ENCODE measurements around the gene CPNE5. TPM values are rescaled to one million over a fixed set of nuclear protein-coding genes. Genes with fewer than 3 reads are reported as not detected.

CPNE5 gene
- total RNA-seq, 3 donors from 2014 or later: 0.26 to 0.52 (median 0.28) TPM

DNA sequence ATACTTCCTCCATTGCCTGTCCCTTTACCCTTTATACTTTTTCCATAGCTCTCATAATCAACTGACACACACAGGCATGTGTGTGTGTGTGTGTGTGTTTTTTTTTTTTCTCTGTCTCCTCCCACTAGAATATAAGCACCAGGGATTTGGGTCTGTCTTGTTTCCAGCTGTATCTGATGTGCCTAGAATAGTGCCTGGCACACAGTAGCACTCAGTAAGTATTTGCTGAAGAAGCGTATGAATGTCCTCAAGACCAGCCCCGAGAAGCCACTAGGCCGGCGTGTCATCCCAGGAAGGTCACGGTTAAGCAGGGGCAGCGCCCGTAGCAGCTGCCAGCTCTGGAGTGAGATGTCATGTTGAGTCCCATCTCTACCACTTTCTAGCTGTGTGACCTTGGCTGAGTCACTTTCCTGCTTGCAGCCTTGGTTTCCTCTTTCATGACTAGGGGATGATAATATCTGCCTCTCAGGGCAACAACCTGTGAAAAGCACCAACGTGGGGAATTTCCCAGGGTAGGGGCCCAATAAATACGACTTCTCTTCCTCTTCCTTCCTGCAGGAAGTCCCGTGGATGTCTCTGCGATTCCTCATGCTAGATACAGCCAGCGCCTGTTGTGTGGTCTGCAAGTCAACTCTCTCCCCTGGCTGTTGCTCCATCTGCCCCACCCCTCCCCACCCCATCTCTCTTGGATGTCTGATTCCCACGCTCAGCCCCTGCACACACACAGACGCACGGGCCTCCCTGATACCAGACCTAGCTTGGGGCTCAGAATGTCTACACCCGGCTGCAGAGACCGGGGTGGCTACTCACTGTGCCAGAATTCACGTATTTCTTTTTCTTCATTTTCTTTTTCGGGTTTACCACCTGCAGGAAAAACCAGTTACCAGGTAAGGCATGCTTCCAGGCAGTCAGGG is 83.6 kb downstream of the CPNE5 start:
- peaks cover 70% of the 10 kb centered on the region for H3K4me1 Mint-ChIP-seq (ENCODE audit: low read depth)
- ATAC-seq (peak; percentile 94), DNase-seq (peak; percentile 58)
- H3K27me3 Mint-ChIP-seq (ENCODE audit: low read depth): no peaks in the 10 kb centered on the region
- no peaks in the 10 kb centered on the region for H3K9me3 Mint-ChIP-seq
- peak overlapping the region; percentile 72 for H3K4me3 Mint-ChIP-seq
- no peaks in the 10 kb centered on the region for H3K36me3 Mint-ChIP-seq (ENCODE audit: insufficient read depth)

- no peak overlapping the region for H3K4me3 Mint-ChIP-seq
These were observed 84.4 kb downstream of the CPNE5 start for GRCh38 chr6:36754582-36755434.

DNA sequence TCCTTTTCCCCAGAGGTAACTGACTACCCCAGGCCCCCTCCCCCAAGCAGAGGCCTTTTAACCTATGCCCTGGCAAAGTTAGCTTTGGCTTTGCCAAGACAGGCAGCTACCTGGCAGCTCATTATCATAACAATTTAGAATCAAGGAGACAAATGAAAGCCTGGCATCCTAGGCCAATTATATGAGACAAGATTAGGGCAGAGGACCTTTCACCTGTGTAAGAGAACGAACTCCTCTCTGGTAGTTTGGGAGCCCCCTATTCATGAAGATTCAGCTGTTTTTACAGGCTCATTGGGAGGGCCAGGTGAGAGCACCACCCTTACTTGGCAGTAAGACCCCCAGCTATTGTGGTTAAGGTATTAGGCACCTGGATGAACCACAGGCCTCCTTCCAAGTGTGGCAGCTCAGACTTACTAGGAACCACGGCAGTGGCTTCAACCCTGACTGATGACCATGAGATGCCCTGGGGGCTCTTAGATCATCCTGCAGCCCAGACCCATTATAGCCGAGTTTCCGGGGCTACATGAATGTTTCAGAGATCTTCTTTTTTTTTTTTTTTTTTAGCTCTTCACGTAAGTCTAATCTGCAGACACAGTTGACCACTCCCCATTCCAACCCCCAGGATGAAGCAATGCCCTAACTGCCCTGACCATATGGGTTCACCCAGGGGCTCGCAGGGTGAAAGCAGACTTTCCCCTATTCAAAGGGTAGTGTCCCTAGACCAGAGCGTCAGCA is 85.4 kb downstream of the CPNE5 start:
- Mint-ChIP-seq H3K9me3 (no peaks in the 10 kb centered on the region), H3K4me3 (no peak overlapping the region), H3K27me3 (ENCODE audit: low read depth) (no peaks in the 10 kb centered on the region), H3K36me3 (ENCODE audit: insufficient read depth) (no peaks in the 10 kb centered on the region), H3K4me1 (ENCODE audit: low read depth) (peaks cover 65% of the 10 kb centered on the region)
- ATAC-seq: no peak
- DNase-seq: no peak

More at GRCh38 chr6:36754582-36755434, 84.4 kb downstream of the CPNE5 start:
- DNase-seq (no peak), ATAC-seq (no peak)
- H3K9me3 Mint-ChIP-seq: no peaks in the 10 kb centered on the region
- H3K4me1 Mint-ChIP-seq (ENCODE audit: low read depth): peaks cover 72% of the 10 kb centered on the region
- no peaks in the 10 kb centered on the region for H3K27me3 Mint-ChIP-seq (ENCODE audit: low read depth)
- H3K36me3 Mint-ChIP-seq (ENCODE audit: insufficient read depth): no peaks in the 10 kb centered on the region

GRCh38 chr6:36752886-36753506 is 86.2 kb downstream of the CPNE5 start:
- H3K9me3 Mint-ChIP-seq: peaks cover 3% of the 10 kb centered on the region
- peaks cover 58% of the 10 kb centered on the region for H3K4me1 Mint-ChIP-seq (ENCODE audit: low read depth)
- H3K4me3 Mint-ChIP-seq: no peak overlapping the region
- no peaks in the 10 kb centered on the region for H3K36me3 Mint-ChIP-seq (ENCODE audit: insufficient read depth)
- no peak for DNase-seq
- ATAC-seq: no peak
- H3K27me3 Mint-ChIP-seq (ENCODE audit: low read depth): no peaks in the 10 kb centered on the region

- Mint-ChIP-seq H3K9me3 (peaks cover 3% of the 10 kb centered on the region), H3K27me3 (ENCODE audit: low read depth) (no peaks in the 10 kb centered on the region), H3K4me1 (ENCODE audit: low read depth) (peaks cover 54% of the 10 kb centered on the region), H3K4me3 (no peak overlapping the region), H3K36me3 (ENCODE audit: insufficient read depth) (no peaks in the 10 kb centered on the region)
- ATAC-seq (peak; percentile 24 to 27), DNase-seq (no peak)
These were observed 86.9 kb downstream of the CPNE5 start for GRCh38 chr6:36752187-36752885.

DNA sequence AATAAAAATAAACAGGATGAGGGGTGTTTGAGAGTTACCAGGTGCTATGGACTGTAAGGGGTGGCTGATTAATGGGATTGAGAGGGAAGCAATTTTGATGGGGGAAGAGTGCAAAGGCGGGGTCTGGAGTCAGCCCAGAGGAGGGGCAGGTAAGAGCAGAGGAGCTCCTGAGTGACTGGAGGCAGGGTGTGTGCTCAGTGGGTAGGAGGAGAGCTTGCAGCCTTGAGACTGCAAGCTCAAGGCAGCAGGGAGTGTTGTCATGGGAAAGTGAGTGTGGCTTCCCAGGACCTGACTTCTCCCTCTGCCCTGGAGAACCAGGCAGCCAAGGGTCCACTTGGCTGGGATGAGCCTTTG is 87.4 kb downstream of the CPNE5 start:
- DNase-seq (no peak), ATAC-seq (no peak)
- H3K36me3 Mint-ChIP-seq (ENCODE audit: insufficient read depth): no peaks in the 10 kb centered on the region
- no peaks in the 10 kb centered on the region for H3K27me3 Mint-ChIP-seq (ENCODE audit: low read depth)
- no peak overlapping the region for H3K4me3 Mint-ChIP-seq
- peaks cover 49% of the 10 kb centered on the region for H3K4me1 Mint-ChIP-seq (ENCODE audit: low read depth)
- peaks cover 3% of the 10 kb centered on the region for H3K9me3 Mint-ChIP-seq

- Mint-ChIP-seq H3K27me3 (ENCODE audit: low read depth) (no peaks in the 10 kb centered on the region), H3K36me3 (ENCODE audit: insufficient read depth) (no peaks in the 10 kb centered on the region), H3K4me3 (no peak overlapping the region), H3K4me1 (ENCODE audit: low read depth) (peaks cover 42% of the 10 kb centered on the region), H3K9me3 (peaks cover 3% of the 10 kb centered on the region)
- DNase-seq: no peak
- ATAC-seq: no peak
These were observed 88.2 kb downstream of the CPNE5 start for GRCh38 chr6:36751091-36751490.

- Mint-ChIP-seq H3K27me3 (ENCODE audit: low read depth) (no peaks in the 10 kb centered on the region), H3K9me3 (peaks cover 3% of the 10 kb centered on the region), H3K4me1 (ENCODE audit: low read depth) (peaks cover 31% of the 10 kb centered on the region), H3K4me3 (no peak overlapping the region), H3K36me3 (ENCODE audit: insufficient read depth) (no peaks in the 10 kb centered on the region)
- DNase-seq: no peak
- ATAC-seq: no peak
These were observed 89.3 kb downstream of the CPNE5 start for GRCh38 chr6:36749829-36750489.

- Mint-ChIP-seq H3K9me3 (peaks cover 3% of the 10 kb centered on the region), H3K4me3 (no peak overlapping the region), H3K36me3 (ENCODE audit: insufficient read depth) (no peaks in the 10 kb centered on the region), H3K27me3 (ENCODE audit: low read depth) (no peaks in the 10 kb centered on the region), H3K4me1 (ENCODE audit: low read depth) (peaks cover 16% of the 10 kb centered on the region)
- no peak for ATAC-seq
- no peak for DNase-seq
These were observed 93.0 kb downstream of the CPNE5 start for GRCh38 chr6:36746251-36746650.

DNA sequence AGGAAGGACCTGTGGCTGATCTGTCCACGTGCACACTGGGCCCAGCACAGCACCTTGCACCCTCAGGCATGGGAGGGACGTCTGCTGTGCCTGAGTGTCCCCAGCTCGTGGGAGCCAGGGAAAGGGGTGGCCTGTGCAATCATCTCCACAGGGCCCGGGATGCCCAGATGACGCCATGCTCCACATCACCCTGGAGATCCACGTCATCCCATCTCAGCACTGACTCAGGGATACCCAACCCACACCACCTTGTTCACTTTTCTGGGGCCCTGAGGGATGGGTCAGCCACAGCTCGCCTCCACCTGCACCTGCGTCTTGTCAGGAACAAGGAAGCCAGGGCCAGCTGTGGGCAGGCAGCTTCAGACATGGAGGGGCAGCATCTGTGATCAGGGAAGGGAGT is 93.4 kb downstream of the CPNE5 start:
- peaks cover 16% of the 10 kb centered on the region for H3K4me1 Mint-ChIP-seq (ENCODE audit: low read depth)
- DNase-seq: no peak
- no peaks in the 10 kb centered on the region for H3K27me3 Mint-ChIP-seq (ENCODE audit: low read depth)
- ATAC-seq: no peak
- peaks cover 3% of the 10 kb centered on the region for H3K9me3 Mint-ChIP-seq
- no peaks in the 10 kb centered on the region for H3K36me3 Mint-ChIP-seq (ENCODE audit: insufficient read depth)
- H3K4me3 Mint-ChIP-seq: no peak overlapping the region

- H3K4me3 Mint-ChIP-seq: no peak overlapping the region
- H3K4me1 Mint-ChIP-seq (ENCODE audit: low read depth): peaks cover 18% of the 10 kb centered on the region
- DNase-seq (no peak), ATAC-seq (no peak)
- no peaks in the 10 kb centered on the region for H3K36me3 Mint-ChIP-seq (ENCODE audit: insufficient read depth)
- no peaks in the 10 kb centered on the region for H3K27me3 Mint-ChIP-seq (ENCODE audit: low read depth)
- H3K9me3 Mint-ChIP-seq: peaks cover 3% of the 10 kb centered on the region
These were observed 94.0 kb downstream of the CPNE5 start for GRCh38 chr6:36745283-36745682.

DNA sequence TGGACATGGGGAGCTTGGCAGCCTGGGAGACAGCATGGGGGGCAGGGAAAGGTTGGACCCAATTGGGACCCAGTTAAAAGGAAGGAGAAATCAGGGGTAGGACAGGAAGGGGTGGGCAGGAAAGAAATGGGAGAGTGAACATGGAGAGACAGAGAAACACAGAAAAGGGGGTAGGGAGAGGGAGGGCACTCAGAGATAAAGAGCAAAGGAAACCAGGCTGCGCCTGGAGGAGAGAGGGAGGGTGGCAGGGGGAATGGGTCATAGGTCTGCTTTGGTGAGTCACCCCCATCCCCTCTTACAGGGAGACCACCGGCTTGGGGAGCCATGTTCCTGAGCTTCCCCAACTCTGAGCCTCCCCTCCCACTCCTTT is 95.0 kb downstream of the CPNE5 start:
- ATAC-seq: no peak
- no peaks in the 10 kb centered on the region for H3K27me3 Mint-ChIP-seq (ENCODE audit: low read depth)
- no peak overlapping the region for H3K4me3 Mint-ChIP-seq
- peaks cover 3% of the 10 kb centered on the region for H3K9me3 Mint-ChIP-seq
- H3K36me3 Mint-ChIP-seq (ENCODE audit: insufficient read depth): no peaks in the 10 kb centered on the region
- H3K4me1 Mint-ChIP-seq (ENCODE audit: low read depth): peaks cover 19% of the 10 kb centered on the region
- DNase-seq: no peak

All from activated T-cell treated with anti-CD3 and anti-CD28 coated beads, Interleukin-2, amount 50 U/mL, for 4 hours (primary cell).